K562 (cell line): Measurements from ENCODE around the gene PRR30. TPM values are rescaled to one million over a fixed set of nuclear protein-coding genes. Genes with fewer than 3 reads are reported as not detected.

Source experiments
- ATAC-seq: fragments of 200-7000 bp; cut with Tn5 transposase; 3 replicates; pipeline ENCODE4 v1.9.1; 2020; ENCODE audit warnings: moderate library complexity
- BruUV-seq: library from RNA; stranded (reverse); fragments of 400-500 nt; replicated peaks from 2 replicates; lab custom pipeline; 2021; lab: Mats Ljungman, UMichigan
- CTCF ChIA-PET: fragments of 300-600 bp; formaldehyde crosslinking; extraction: SDS; loops from one replicate; lab custom pipeline; 2021; ENCODE audit warnings: low intra/inter-chr PET ratio; lab: Yijun Ruan, JAX
- POLR2A ChIA-PET: fragments of 300-600, 350-650 bp; sonication (Branson Sonifier 250); formaldehyde crosslinking; extraction: SDS; loops from one replicate; lab custom pipeline; 2021; ENCODE audit warnings: antibody characterized with exemption, inconsistent platforms; lab: Yijun Ruan, JAX
- DNase-seq, 4 experiments: peaks; one replicate each; pipeline versions ENCODE4 v3.0.0 to v3.0.0-alpha.2; 2011 to 2018; ENCODE audit warnings: low spot score in 3 of 4, mixed read lengths in 3 of 4; ENCODE audit errors: extremely low read depth in 1 of 4
- FAIRE-seq: peaks from 2 replicates; lab custom pipeline; 2011; peaks lifted over from hg19 to GRCh38; lab: Jason Lieb, UNC
- H2AFZ ChIP-seq: 2 replicates; pipeline ENCODE4 v1.6.0; 2011; ENCODE audit warnings: low read depth, low read length, control low read depth, inconsistent platforms
- H3K27ac ChIP-seq: fragments of 200-600 bp; 3 replicates; pipeline ENCODE4 v1.8.0; 2011; ENCODE audit warnings: low read depth, mild to moderate bottlenecking, control low read depth, inconsistent platforms, low read length, moderate library complexity, mixed read lengths; ENCODE audit errors: extremely low read depth
- H3K27me3 ChIP-seq, 2 experiments: fragments of 300-600 bp in 1 of 2; 2 replicates in 1 of 2; 3 replicates in 1 of 2; pipeline versions ENCODE4 v1.6.0 to v1.8.0; 2011; ENCODE audit warnings: inconsistent platforms in 2 of 2, low read length in 2 of 2, mild to moderate bottlenecking in 1 of 2, mixed read lengths in 1 of 2, moderate library complexity in 1 of 2; ENCODE audit not compliant: control insufficient read depth in 2 of 2, insufficient read depth in 2 of 2
- H3K36me3 ChIP-seq: fragments of 300-600 bp; 3 replicates; pipeline ENCODE4 v1.8.0; 2011; ENCODE audit warnings: mild to moderate bottlenecking, low read length, inconsistent platforms; ENCODE audit not compliant: control insufficient read depth, insufficient read depth
- H3K4me1 ChIP-seq, 2 experiments: fragments of 200-600 bp in 1 of 2; replicated peaks in 1 of 2; 2 replicates in 1 of 2; 3 replicates in 1 of 2; pipeline versions ENCODE4 v1.5.1 to v1.8.0; 2011; ENCODE audit warnings: inconsistent platforms in 2 of 2, low read length in 2 of 2, mild to moderate bottlenecking in 1 of 2, mixed read lengths in 1 of 2, moderate library complexity in 1 of 2; ENCODE audit not compliant: control insufficient read depth in 2 of 2, insufficient read depth in 2 of 2
- H3K4me2 ChIP-seq: 2 replicates; pipeline ENCODE4 v1.6.1; 2011; ENCODE audit warnings: low read length, control low read depth, inconsistent platforms, mixed read lengths; ENCODE audit not compliant: insufficient read depth
- H3K4me3 ChIP-seq: fragments of 200-600 bp; sonication (generic), shearing (Covaris generic); 2 replicates; pipeline ENCODE4 v1.5.1; 2016; ENCODE audit warnings: control low read depth, inconsistent platforms
- H3K79me2 ChIP-seq: fragments of 200-600 bp; 3 replicates; pipeline ENCODE4 v1.8.0; 2011; ENCODE audit warnings: low read length, inconsistent platforms; ENCODE audit not compliant: control insufficient read depth, insufficient read depth
- H3K9ac ChIP-seq, 2 experiments: 2 replicates each; pipeline versions ENCODE4 v1.6.0 to v1.6.1; 2011; ENCODE audit warnings: low read depth in 2 of 2, low read length in 2 of 2, control low read depth in 1 of 2, inconsistent platforms in 1 of 2, mild to moderate bottlenecking in 1 of 2, mixed read lengths in 1 of 2; ENCODE audit not compliant: insufficient read depth in 1 of 2
- H3K9me1 ChIP-seq: one replicate; pipeline ENCODE4 v1.6.0; 2011; ENCODE audit warnings: inconsistent platforms, mild to moderate bottlenecking, low read length, moderate library complexity; ENCODE audit not compliant: control insufficient read depth, insufficient read depth
- H3K9me3 ChIP-seq: replicated peaks from 2 replicates; pipeline ENCODE4 v1.5.1; 2011; ENCODE audit warnings: low read depth, low read length, inconsistent platforms; ENCODE audit not compliant: control insufficient read depth, insufficient read depth
- H4K20me1 ChIP-seq: replicated peaks from 2 replicates; pipeline ENCODE4 v1.6.1; 2011; ENCODE audit warnings: low read length, inconsistent platforms, mixed read lengths; ENCODE audit not compliant: control insufficient read depth, insufficient read depth
- CHCHD3 ChIP-seq: fragments of 250-450 bp; sonication (Bioruptor Pico); IDR thresholded peaks from 2 replicates; pipeline ENCODE4 v2.1.2; 2022; ENCODE audit warnings: mild to moderate bottlenecking
- FOXK1 ChIP-seq: sonication (generic); formaldehyde crosslinking; IDR thresholded peaks from 2 replicates; pipeline ENCODE4 v1.8.0; 2022; ENCODE audit warnings: missing genetic modification reagents, mild to moderate bottlenecking, borderline replicate concordance
- MTF1 ChIP-seq: fragments of 250-450 bp; sonication (Bioruptor Pico); IDR thresholded peaks from 2 replicates; pipeline ENCODE4 v1.9.0; 2021; ENCODE audit warnings: moderate library complexity, mild to moderate bottlenecking, inconsistent platforms, borderline replicate concordance
- POLR2A ChIP-seq: fragments of 450-650 bp; conservative IDR thresholded peaks from 2 replicates; pipeline ENCODE4 v1.6.1; 2016
- TAF15 ChIP-seq: fragments of 200-400 bp; formaldehyde crosslinking; IDR thresholded peaks from 2 replicates; pipeline ENCODE4 v1.6.1; 2017; ENCODE audit warnings: mild to moderate bottlenecking, low read depth, low read length, moderate library complexity
- TRIM24 ChIP-seq, 2 experiments: fragments of 450-650 bp; IDR thresholded peaks; 2 replicates each; pipeline ENCODE4 v1.6.1; 2016
- ZBTB1 ChIP-seq: sonication (generic); formaldehyde crosslinking; IDR thresholded peaks from 2 replicates; pipeline ENCODE4 v1.8.1; 2023; ENCODE audit warnings: missing genetic modification reagents, low read depth, mild to moderate bottlenecking, borderline replicate concordance
- ZFPM2 ChIP-seq: fragments of 250-450 bp; sonication (Bioruptor Pico); IDR thresholded peaks from 2 replicates; pipeline ENCODE4 v1.5.1; 2022; ENCODE audit warnings: mild to moderate bottlenecking
- ZNF174 ChIP-seq: fragments of 250-450 bp; sonication (Bioruptor Pico); IDR thresholded peaks from 2 replicates; pipeline ENCODE4 v1.4.0; 2020; ENCODE audit warnings: mild to moderate bottlenecking
- ZNF224 ChIP-seq: sonication (generic); formaldehyde crosslinking; IDR thresholded peaks from 2 replicates; pipeline ENCODE4 v1.8.0; 2022; ENCODE audit warnings: mild to moderate bottlenecking, missing genetic modification reagents
- WGBS: fragments of 100-300 bp; shearing (Covaris generic); methylation state at CpG from one replicate; pipeline ENCODE4 v1.1.6; 2016; ENCODE audit warnings: low coverage, mixed read lengths; ENCODE audit not compliant: insufficient coverage; ENCODE audit errors: missing lambda C conversion rate; 5-methylcytosine and 5-hydroxymethylcytosine counted together
- in situ Hi-C: fragments of 300-500 bp; cut with MboI; formaldehyde crosslinking; loops from 4 replicates; pipeline ENCODE4 v1.15.0; 2018; ENCODE audit warnings: inconsistent platforms, mixed read lengths
- intact Hi-C: fragments of 100-400 bp; cut with micrococcal nuclease; formaldehyde crosslinking; loops from 2 replicates; pipeline ENCODE4 v1.14.2; 2022
- polyA plus RNA-seq, 8 experiments: library from polyadenylated mRNA; depleted of rRNA in 4 of 8; stranded (reverse) in 5 of 8; unstranded in 3 of 8; fragments of >200 nt; fragmentation: Nextera tagmentation in 2 of 8; fragmentation: Illumina TruSeq in 1 of 8; extraction: Ambion mirVana in 2 of 8; extraction: Trizol in 1 of 8; gene quantifications; 2 replicates each; pipeline versions ENCODE4 v1.2.1 to v1.2.3, GENCODE V29; 2011 to 2014; ENCODE audit warnings: inconsistent platforms in 1 of 8, missing spikeins in 1 of 8
- total RNA-seq, 7 experiments: library from RNA; depleted of rRNA in 6 of 7; stranded (reverse); fragments of >200 nt in 6 of 7; fragmentation: Illumina TruSeq in 2 of 7; extraction: Trizol in 2 of 7; gene quantifications; 2 replicates each; pipeline versions ENCODE4 v1.2.1 to v1.2.3, GENCODE V29; 2011 to 2021; ENCODE audit warnings: low replicate concordance in 1 of 7
- TF ChIP-seq, protein P1 (sequence below): fragments of 200-800 bp; sonication (Bioruptor generic); IDR thresholded peaks from 2 replicates; pipeline ENCODE4 v1.6.1; 2016; ENCODE audit warnings: missing genetic modification characterization, missing compliant biosample characterization
- TF ChIP-seq, protein P2 (sequence below): sonication (generic); formaldehyde crosslinking; IDR thresholded peaks from 2 replicates; pipeline ENCODE4 v1.8.0; 2023; ENCODE audit warnings: mild to moderate bottlenecking, missing genetic modification reagents
- TF ChIP-seq, protein P3 (sequence below): sonication (generic); formaldehyde crosslinking; IDR thresholded peaks from 2 replicates; pipeline ENCODE4 v1.8.0; 2023; ENCODE audit warnings: mild to moderate bottlenecking, missing genetic modification reagents

The PRR30 gene
- total and polyA plus RNA-seq, 9 of the 15 experiments (the other 6 are each of a cell fraction or from before 2014, with no cell fraction given) = not detected

DNA sequence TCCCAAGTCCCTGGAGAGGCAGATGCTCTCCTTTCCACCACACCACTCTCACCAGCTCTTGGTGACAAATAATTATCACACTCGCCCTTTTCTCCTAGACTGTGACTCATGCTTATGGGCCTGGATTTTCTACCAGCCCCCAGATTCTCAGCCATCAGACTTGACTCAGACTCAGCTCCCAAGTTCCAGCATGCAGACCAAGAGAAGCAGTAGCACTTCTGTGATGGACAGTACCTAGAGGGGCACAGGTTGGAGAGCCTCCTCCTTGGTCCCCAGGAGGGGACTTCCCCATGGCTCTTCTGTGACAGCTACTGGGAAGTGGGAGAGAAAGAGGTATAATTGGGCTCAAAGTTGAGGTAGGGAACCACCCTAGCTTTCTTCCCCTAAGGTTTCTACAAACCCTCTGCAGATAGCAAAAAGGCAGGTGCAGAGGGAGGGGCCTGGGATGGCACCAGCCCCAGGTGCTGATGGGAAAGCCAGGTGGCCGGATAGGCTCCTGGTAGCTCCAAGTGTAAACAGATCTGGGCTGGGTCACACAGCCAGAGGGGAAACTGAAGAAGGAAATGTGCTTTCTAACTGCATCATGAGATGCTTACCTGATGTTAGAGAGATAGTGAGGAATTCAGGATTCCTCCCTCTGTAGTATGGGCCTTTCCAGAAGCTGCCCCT is 13.7 kb upstream of the PRR30 start:
- in situ Hi-C loops = no loop called here
- CTCF ChIA-PET = no interaction called here
- H3K9me1 ChIP-seq = no peaks in the 10 kb centered on the region
- no TSS peak for BruUV-seq
- H2AFZ ChIP-seq = no peak overlapping the region
- peaks cover 0 to 15% of the 10 kb centered on the region in 2 experiments; a peak in 2 of 5 replicates for H3K4me1 ChIP-seq
- no peak overlapping the region for H3K4me2 ChIP-seq
- H4K20me1 ChIP-seq = no peaks in the 10 kb centered on the region
- H3K27ac ChIP-seq = no peak overlapping the region
- no peaks in the 10 kb centered on the region for H3K79me2 ChIP-seq
- DNase-seq = no peak
- ATAC-seq = no peak
- 21% methylated on average over 2 of the region's 2 CpGs for WGBS
- intact Hi-C loops = no loop called here
- peaks cover 0 to 15% of the 10 kb centered on the region in 2 experiments; a peak in 2 of 5 replicates for H3K27me3 ChIP-seq
- no peaks in the 10 kb centered on the region for H3K9me3 ChIP-seq
- no peaks in the 10 kb centered on the region for H3K36me3 ChIP-seq
- no peak for FAIRE-seq
- no peak overlapping the region for H3K9ac ChIP-seq
- POLR2A ChIA-PET = interaction anchor here (1.4 to 1.6 kb wide), 3 partner anchors 8 to 27 kb away, joined by 3 to 6 read pairs (median 4); no protein-coding TSS in a partner anchor
- H3K4me3 ChIP-seq = no peak overlapping the region
- TF ChIP-seq ZNF174 (CRISPR knock-in tag) = no peak
- no peak for TF ChIP-seq MTF1
- TF ChIP-seq, protein P1, sequence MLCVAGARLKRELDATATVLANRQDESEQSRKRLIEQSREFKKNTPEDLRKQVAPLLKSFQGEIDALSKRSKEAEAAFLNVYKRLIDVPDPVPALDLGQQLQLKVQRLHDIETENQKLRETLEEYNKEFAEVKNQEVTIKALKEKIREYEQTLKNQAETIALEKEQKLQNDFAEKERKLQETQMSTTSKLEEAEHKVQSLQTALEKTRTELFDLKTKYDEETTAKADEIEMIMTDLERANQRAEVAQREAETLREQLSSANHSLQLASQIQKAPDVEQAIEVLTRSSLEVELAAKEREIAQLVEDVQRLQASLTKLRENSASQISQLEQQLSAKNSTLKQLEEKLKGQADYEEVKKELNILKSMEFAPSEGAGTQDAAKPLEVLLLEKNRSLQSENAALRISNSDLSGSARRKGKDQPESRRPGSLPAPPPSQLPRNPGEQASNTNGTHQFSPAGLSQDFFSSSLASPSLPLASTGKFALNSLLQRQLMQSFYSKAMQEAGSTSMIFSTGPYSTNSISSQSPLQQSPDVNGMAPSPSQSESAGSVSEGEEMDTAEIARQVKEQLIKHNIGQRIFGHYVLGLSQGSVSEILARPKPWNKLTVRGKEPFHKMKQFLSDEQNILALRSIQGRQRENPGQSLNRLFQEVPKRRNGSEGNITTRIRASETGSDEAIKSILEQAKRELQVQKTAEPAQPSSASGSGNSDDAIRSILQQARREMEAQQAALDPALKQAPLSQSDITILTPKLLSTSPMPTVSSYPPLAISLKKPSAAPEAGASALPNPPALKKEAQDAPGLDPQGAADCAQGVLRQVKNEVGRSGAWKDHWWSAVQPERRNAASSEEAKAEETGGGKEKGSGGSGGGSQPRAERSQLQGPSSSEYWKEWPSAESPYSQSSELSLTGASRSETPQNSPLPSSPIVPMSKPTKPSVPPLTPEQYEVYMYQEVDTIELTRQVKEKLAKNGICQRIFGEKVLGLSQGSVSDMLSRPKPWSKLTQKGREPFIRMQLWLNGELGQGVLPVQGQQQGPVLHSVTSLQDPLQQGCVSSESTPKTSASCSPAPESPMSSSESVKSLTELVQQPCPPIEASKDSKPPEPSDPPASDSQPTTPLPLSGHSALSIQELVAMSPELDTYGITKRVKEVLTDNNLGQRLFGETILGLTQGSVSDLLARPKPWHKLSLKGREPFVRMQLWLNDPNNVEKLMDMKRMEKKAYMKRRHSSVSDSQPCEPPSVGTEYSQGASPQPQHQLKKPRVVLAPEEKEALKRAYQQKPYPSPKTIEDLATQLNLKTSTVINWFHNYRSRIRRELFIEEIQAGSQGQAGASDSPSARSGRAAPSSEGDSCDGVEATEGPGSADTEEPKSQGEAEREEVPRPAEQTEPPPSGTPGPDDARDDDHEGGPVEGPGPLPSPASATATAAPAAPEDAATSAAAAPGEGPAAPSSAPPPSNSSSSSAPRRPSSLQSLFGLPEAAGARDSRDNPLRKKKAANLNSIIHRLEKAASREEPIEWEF (CRISPR knock-in tag) = no peak
- no peak for TF ChIP-seq ZNF224 (CRISPR knock-in tag)
- no peak for TF ChIP-seq CHCHD3 (CRISPR knock-in tag)
- TF ChIP-seq, protein P2, sequence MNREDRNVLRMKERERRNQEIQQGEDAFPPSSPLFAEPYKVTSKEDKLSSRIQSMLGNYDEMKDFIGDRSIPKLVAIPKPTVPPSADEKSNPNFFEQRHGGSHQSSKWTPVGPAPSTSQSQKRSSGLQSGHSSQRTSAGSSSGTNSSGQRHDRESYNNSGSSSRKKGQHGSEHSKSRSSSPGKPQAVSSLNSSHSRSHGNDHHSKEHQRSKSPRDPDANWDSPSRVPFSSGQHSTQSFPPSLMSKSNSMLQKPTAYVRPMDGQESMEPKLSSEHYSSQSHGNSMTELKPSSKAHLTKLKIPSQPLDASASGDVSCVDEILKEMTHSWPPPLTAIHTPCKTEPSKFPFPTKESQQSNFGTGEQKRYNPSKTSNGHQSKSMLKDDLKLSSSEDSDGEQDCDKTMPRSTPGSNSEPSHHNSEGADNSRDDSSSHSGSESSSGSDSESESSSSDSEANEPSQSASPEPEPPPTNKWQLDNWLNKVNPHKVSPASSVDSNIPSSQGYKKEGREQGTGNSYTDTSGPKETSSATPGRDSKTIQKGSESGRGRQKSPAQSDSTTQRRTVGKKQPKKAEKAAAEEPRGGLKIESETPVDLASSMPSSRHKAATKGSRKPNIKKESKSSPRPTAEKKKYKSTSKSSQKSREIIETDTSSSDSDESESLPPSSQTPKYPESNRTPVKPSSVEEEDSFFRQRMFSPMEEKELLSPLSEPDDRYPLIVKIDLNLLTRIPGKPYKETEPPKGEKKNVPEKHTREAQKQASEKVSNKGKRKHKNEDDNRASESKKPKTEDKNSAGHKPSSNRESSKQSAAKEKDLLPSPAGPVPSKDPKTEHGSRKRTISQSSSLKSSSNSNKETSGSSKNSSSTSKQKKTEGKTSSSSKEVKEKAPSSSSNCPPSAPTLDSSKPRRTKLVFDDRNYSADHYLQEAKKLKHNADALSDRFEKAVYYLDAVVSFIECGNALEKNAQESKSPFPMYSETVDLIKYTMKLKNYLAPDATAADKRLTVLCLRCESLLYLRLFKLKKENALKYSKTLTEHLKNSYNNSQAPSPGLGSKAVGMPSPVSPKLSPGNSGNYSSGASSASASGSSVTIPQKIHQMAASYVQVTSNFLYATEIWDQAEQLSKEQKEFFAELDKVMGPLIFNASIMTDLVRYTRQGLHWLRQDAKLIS (CRISPR knock-in tag) = no peak
- no peak for TF ChIP-seq ZFPM2
- TF ChIP-seq ZBTB1 (CRISPR knock-in tag) = no peak
- no peak for TF ChIP-seq TRIM24 (IDR thresholded peaks at IDR 0.05)
- TF ChIP-seq, protein P3, sequence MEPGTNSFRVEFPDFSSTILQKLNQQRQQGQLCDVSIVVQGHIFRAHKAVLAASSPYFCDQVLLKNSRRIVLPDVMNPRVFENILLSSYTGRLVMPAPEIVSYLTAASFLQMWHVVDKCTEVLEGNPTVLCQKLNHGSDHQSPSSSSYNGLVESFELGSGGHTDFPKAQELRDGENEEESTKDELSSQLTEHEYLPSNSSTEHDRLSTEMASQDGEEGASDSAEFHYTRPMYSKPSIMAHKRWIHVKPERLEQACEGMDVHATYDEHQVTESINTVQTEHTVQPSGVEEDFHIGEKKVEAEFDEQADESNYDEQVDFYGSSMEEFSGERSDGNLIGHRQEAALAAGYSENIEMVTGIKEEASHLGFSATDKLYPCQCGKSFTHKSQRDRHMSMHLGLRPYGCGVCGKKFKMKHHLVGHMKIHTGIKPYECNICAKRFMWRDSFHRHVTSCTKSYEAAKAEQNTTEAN (CRISPR knock-in tag) = no peak
- TF ChIP-seq POLR2A = no peak
- TF ChIP-seq TAF15 = no peak
- TF ChIP-seq FOXK1 (CRISPR knock-in tag) = no peak
